ENCODE measurements around the gene HFE.
"Not testable (repeated sequence)": the region's sequence is repeated elsewhere in the genome, so short reads cannot be mapped to it uniquely, and the experiment has no call there.

The HFE gene

GRCh38 chr6:26113570-26113969 is 26.3 kb downstream of the HFE start:
- DNase-seq = no peak

- no peak for DNase-seq
These were observed 28.0 kb downstream of the HFE start for GRCh38 chr6:26115226-26115625.

GRCh38 chr6:26116267-26116666 is 29.0 kb downstream of the HFE start:
- no peak for DNase-seq

- no peak for DNase-seq
These were observed 31.8 kb downstream of the HFE start for GRCh38 chr6:26118999-26119398.

GRCh38 chr6:26120115-26120514 is 32.9 kb downstream of the HFE start:
- not testable (repeated sequence) for DNase-seq

GRCh38 chr6:26120807-26121140 is 33.5 kb downstream of the HFE start:
- no peak for DNase-seq

GRCh38 chr6:26121141-26122004 is 34.1 kb downstream of the HFE start:
- no peak for DNase-seq

- peak in 1 of 2 donors; percentile 10 for DNase-seq
These were observed 34.8 kb downstream of the HFE start for GRCh38 chr6:26122005-26122388.

GRCh38 chr6:26122402-26122792 is 35.2 kb downstream of the HFE start:
- DNase-seq = no peak

- DNase-seq = peak; percentile 98
These were observed 35.8 kb downstream of the HFE start for GRCh38 chr6:26122793-26123674.

GRCh38 chr6:26123675-26123946 is 36.4 kb downstream of the HFE start:
- no peak for DNase-seq

GRCh38 chr6:26123947-26124780 is 36.9 kb downstream of the HFE start:
- DNase-seq = peak; percentile 95 to 97

GRCh38 chr6:26124781-26125685 is 37.8 kb downstream of the HFE start:
- DNase-seq = no peak

- no peak for DNase-seq
These were observed 39.4 kb downstream of the HFE start for GRCh38 chr6:26126394-26127235.

- no peak for DNase-seq
These were observed 41.0 kb downstream of the HFE start for GRCh38 chr6:26128013-26128771.

GRCh38 chr6:26129656-26130055 is 42.4 kb downstream of the HFE start:
- no peak for DNase-seq

GRCh38 chr6:26130581-26131249 is 43.5 kb downstream of the HFE start:
- no peak for DNase-seq

GRCh38 chr6:26131618-26132017 is 44.4 kb downstream of the HFE start:
- DNase-seq = no peak

- no peak for DNase-seq
These were observed 46.5 kb downstream of the HFE start for GRCh38 chr6:26133730-26134129.

GRCh38 chr6:26136321-26136720 is 49.1 kb downstream of the HFE start:
- no peak for DNase-seq
